Spinal cord (tissue), 10 donors: ENCODE data around the gene ARMC9. TPM values are rescaled to one million over a fixed set of nuclear protein-coding genes. Genes with fewer than 3 reads are reported as not detected.
"Not testable (repeated sequence)": the region's sequence is repeated elsewhere in the genome, so short reads cannot be mapped to it uniquely, and the experiment has no call there.

ENCODE experiments used
- DNase-seq, 6 donors: peaks; one replicate each; pipeline versions ENCODE4 v3.0.0 to v3.0.0-alpha.2; 2013 to 2015; ENCODE audit warnings: low spot score in 6 of 6, low read depth in 4 of 6
- H3K27ac ChIP-seq: one replicate; pipeline ENCODE4 v1.5.1; 2013; ENCODE audit warnings: low read depth, low read length, control low read depth
- H3K27me3 ChIP-seq: one replicate; pipeline ENCODE4 v1.6.1; 2013; ENCODE audit warnings: low read length; ENCODE audit not compliant: control insufficient read depth, insufficient read depth
- H3K36me3 ChIP-seq: one replicate; pipeline ENCODE4 v1.6.1; 2013; ENCODE audit warnings: low read length; ENCODE audit not compliant: control insufficient read depth, insufficient read depth
- H3K4me1 ChIP-seq: one replicate; pipeline ENCODE4 v1.6.1; 2013; ENCODE audit warnings: low read length; ENCODE audit not compliant: control insufficient read depth, insufficient read depth
- H3K4me3 ChIP-seq: one replicate; pipeline ENCODE4 v1.5.1; 2013; ENCODE audit warnings: low read depth, low read length, control low read depth
- H3K9me3 ChIP-seq: one replicate; pipeline ENCODE4 v1.6.1; 2013; ENCODE audit warnings: low read length; ENCODE audit not compliant: control insufficient read depth, insufficient read depth
- WGBS: methylation state at CpG from one replicate; pipeline ENCODE4 v1.1.5; 2013; ENCODE audit warnings: missing lambda C conversion rate; ENCODE audit not compliant: insufficient coverage; 5-methylcytosine and 5-hydroxymethylcytosine counted together
- polyA plus RNA-seq, 2 donors: library from polyadenylated mRNA; unstranded; fragments of 120-200 nt; gene quantifications; one replicate each; pipeline ENCODE4 v1.2.1, GENCODE V29; 2013; ENCODE audit not compliant: insufficient read length in 2 of 2
- total RNA-seq, 2 donors: library from RNA; depleted of rRNA in 1 of 2; stranded (reverse); fragments of 120-200 nt in 1 of 2; fragments of >200 nt in 1 of 2; gene quantifications; one replicate each; pipeline versions ENCODE4 v1.2.3 to v1.2.4, GENCODE V29; 2013 to 2014
- donor health status: healthy.

The ARMC9 gene
- total and polyA plus RNA-seq, 4 donors = 14.4 to 27.6 (median 21.3) TPM

DNA sequence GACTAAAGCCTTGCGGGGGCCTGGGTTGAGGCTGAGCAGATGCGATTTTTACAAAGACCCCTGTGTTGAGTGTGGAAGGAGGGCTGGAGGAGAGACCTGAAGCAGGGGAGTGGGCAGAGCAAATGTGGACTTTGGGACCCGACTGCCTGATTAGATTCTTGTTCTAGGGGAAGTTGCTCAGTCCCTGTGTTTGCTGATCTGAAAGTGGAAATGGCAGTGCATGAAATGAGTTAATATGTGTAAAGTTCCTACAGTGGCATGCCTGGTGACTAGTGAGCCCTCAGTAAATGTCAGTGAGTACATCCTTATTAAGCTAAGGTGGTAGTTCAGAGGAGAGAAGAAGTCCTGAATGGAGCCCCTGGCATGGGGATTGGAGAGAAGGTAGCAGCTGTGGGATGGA, 52.3 kb downstream of the ARMC9 start:
- no peaks in the 10 kb centered on the region for H3K27me3 ChIP-seq
- no peak overlapping the region for H3K27ac ChIP-seq
- H3K4me3 ChIP-seq = no peak overlapping the region
- no peaks in the 10 kb centered on the region for H3K9me3 ChIP-seq
- peaks cover 5% of the 10 kb centered on the region for H3K4me1 ChIP-seq
- WGBS = 71% methylated on average over 3 of the region's 3 CpGs
- DNase-seq = no peak
- H3K36me3 ChIP-seq = peaks cover 27% of the 10 kb centered on the region

DNA sequence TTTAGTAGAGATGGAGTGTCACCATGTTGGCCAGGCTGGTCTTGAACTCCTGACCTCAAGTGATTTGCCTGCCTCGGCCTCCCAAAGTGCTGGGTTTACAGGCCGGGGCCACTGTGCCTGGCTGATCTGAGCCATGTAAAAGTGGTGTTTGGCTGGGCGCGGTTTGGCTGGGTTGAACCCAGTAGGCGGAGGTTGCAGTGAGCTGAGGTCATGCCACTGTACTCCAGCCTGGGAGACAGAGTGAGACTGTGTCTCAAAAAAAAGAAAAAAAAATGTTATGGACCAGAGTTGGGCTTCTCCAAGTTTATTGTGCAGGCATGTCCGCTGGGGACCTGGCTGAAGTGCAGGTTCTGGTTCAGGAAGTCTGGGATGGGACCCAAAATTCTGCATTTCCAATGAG, 54.9 kb downstream of the ARMC9 start:
- 88% methylated on average over 6 of the region's 6 CpGs for WGBS
- peaks cover 29% of the 10 kb centered on the region for H3K36me3 ChIP-seq
- not testable (repeated sequence) for H3K27me3 ChIP-seq, H3K9me3 ChIP-seq, H3K4me3 ChIP-seq, H3K4me1 ChIP-seq, H3K27ac ChIP-seq, DNase-seq

DNA sequence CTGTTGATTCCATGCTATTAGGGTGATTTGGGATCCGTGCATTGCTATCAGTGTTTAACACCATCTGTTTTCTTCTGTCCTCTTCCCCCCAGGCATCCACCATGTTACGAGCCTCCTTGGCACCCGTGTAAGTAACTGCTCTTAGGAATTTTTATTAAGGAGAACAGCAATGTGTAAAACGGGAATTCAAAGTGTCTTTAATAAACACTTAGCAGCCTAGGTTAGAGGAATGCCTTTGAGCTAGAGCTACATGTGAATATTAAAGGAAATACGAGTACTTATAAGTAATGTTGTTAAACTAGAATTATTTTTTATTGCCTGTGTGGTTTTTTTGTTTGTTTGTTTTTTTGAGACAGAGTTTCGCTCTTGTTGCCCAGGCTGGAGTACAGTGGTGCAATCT, 58.1 kb downstream of the ARMC9 start:
- no peak overlapping the region for H3K27ac ChIP-seq
- peak in 2 of 6 donors; percentile 25 to 88 for DNase-seq
- 90% methylated on average over 2 of the region's 6 CpGs for WGBS
- peaks cover 35% of the 10 kb centered on the region for H3K36me3 ChIP-seq
- H3K27me3 ChIP-seq = no peaks in the 10 kb centered on the region
- no peaks in the 10 kb centered on the region for H3K9me3 ChIP-seq
- H3K4me1 ChIP-seq = no peaks in the 10 kb centered on the region
- no peak overlapping the region for H3K4me3 ChIP-seq

DNA sequence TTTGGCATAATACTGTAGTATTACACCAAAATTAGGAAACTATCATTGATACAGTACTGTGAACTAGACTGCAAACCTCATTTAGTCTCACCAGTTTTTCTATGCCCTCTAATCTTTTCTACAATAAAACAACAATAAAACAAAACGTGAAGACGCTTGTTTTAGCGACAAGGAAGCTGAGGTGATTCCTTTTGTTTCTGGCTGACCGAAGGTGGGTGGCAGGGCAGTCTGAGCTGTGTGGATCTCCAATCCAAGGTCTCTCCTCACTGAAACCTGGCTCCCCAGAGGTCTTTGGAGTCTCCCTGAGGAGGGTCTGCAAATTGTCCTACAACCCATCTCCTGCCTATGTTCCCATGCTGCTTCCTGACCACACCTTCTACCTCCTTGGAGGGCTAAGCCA, 59.3 kb downstream of the ARMC9 start:
- 96% methylated on average over 4 of the region's 4 CpGs for WGBS
- Histone ChIP-seq H3K9me3 (no peaks in the 10 kb centered on the region), H3K36me3 (peaks cover 35% of the 10 kb centered on the region), H3K27me3 (no peaks in the 10 kb centered on the region), H3K27ac (no peak overlapping the region), H3K4me1 (no peaks in the 10 kb centered on the region), H3K4me3 (no peak overlapping the region)
- no peak for DNase-seq

DNA sequence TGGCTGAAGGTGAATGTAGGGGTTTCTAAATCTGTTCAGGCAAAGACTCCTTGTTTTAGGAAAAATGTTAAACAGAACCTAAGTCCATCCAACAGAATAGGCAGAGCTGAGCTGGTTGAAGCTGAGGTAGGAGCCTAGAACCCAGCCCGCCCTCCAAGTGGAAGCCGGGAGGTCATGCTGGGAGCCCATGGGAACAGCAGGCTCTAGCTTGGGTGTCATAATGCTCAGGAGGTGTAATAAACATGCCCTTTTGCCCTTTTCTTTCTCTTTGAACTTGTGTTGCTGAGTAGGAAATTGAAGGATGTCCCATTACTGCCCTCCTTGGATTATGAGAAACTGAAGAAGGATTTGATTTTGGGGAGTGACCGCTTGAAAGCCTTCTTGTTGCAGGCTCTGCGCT, 60.3 kb downstream of the ARMC9 start:
- no peaks in the 10 kb centered on the region for H3K4me1 ChIP-seq
- WGBS = 100% methylated on average over 3 of the region's 4 CpGs
- H3K4me3 ChIP-seq = no peak overlapping the region
- DNase-seq = no peak
- H3K27ac ChIP-seq = no peak overlapping the region
- no peaks in the 10 kb centered on the region for H3K27me3 ChIP-seq
- H3K36me3 ChIP-seq = peaks cover 35% of the 10 kb centered on the region
- no peaks in the 10 kb centered on the region for H3K9me3 ChIP-seq

DNA sequence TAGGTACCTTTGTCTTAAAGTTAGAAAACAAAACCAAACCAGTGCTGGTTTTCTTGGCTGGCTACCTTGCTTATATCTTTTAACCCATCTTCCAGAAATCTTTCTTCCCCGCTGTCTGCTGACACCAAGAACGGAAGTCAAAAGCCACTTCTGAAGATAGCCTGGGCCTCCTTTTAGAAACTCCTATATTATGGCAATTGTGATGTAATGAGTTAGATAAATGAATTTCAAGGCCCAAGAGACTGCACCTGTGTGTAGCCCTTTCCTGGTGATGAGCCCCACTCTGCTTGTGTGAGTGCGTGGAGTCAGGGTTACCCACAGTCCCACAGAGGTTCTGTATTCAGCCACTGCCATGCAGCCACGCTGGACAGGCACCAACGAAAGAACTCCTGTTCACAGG, 60.7 kb downstream of the ARMC9 start:
- Histone ChIP-seq H3K4me1 (no peaks in the 10 kb centered on the region), H3K27ac (no peak overlapping the region), H3K4me3 (no peak overlapping the region), H3K27me3 (no peaks in the 10 kb centered on the region), H3K36me3 (peaks cover 35% of the 10 kb centered on the region), H3K9me3 (no peaks in the 10 kb centered on the region)
- DNase-seq = no peak
- WGBS = 93% methylated on average over 3 of the region's 5 CpGs

DNA sequence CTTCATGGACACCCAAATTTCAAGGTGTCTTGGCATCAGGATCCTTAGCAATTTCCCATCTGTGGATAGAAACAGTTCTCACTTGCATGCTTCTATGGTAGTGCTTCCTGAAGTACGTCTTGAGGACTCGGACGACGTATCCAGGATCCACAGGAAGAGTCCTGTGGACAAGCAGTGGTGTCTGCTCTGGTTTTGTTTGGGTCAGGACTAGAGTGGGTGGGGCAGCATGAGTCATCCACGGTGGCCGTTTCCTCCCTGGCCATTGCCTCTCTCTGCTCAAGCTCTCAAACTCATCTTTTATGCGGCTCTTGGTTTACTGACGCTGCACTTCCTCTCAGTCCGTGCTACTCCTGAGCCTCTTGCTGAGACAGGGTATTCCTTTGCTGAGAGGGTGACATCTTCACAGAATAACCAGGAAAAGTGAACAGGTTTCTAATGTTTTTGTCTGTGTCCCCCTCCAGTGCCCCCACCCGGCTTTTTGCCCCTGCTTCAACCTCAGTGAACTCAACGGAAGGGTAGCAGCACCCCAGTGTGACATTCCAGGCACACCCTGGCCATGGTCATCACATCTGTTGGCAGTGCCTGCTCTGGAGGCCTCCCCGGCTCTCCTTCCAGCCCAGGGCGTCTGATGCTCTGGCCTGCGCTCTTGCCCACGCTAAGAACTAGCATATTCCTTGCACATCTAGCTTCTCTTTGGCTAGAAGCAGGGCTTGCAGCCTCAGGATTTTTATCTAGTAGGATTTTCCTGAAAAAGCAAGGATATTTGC, 62.2 kb downstream of the ARMC9 start:
- 87% methylated on average over 11 of the region's 15 CpGs for WGBS
- H3K27ac ChIP-seq = no peak overlapping the region
- H3K27me3 ChIP-seq = no peaks in the 10 kb centered on the region
- H3K4me3 ChIP-seq = no peak overlapping the region
- no peaks in the 10 kb centered on the region for H3K9me3 ChIP-seq
- DNase-seq = no peak
- H3K36me3 ChIP-seq = peaks cover 38% of the 10 kb centered on the region
- H3K4me1 ChIP-seq = no peaks in the 10 kb centered on the region

DNA sequence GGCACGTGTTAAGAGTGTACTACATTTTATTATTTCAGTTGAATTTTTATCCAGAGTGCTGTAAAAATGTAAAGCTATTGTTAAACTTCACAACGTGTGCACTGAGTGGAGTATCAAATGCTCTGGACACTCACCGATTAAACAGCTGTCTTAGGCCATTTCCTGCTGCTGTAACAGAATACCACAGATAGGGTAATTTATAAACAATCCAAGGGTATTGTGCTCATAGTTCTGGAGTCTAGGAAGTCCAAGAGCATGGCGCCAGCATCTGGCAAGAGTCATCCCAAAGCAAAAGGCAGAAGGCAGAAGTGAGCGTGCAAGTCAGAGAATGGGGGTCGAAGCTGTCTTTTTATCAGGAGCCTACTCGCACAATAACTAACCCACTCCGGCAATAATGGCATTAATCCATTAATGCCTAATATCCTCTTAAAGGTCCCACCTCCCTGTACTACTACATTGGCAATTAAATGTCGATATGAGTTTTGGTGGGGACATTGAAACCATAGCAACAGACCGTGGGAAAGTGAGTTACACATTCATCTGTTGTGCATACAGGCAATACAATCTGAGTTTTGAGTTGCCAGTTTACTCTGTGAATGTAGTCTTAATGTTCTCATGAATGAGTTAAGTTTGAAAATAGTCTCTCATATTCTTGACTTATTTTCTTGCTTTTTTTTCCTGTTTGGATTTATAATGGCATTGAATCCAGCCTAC, 64.8 kb downstream of the ARMC9 start:
- Histone ChIP-seq H3K27ac (no peak overlapping the region), H3K4me1 (no peaks in the 10 kb centered on the region), H3K27me3 (no peaks in the 10 kb centered on the region), H3K9me3 (no peaks in the 10 kb centered on the region), H3K36me3 (peaks cover 35% of the 10 kb centered on the region), H3K4me3 (no peak overlapping the region)
- WGBS = 40% methylated on average over 1 of the region's 10 CpGs
- no peak for DNase-seq

DNA sequence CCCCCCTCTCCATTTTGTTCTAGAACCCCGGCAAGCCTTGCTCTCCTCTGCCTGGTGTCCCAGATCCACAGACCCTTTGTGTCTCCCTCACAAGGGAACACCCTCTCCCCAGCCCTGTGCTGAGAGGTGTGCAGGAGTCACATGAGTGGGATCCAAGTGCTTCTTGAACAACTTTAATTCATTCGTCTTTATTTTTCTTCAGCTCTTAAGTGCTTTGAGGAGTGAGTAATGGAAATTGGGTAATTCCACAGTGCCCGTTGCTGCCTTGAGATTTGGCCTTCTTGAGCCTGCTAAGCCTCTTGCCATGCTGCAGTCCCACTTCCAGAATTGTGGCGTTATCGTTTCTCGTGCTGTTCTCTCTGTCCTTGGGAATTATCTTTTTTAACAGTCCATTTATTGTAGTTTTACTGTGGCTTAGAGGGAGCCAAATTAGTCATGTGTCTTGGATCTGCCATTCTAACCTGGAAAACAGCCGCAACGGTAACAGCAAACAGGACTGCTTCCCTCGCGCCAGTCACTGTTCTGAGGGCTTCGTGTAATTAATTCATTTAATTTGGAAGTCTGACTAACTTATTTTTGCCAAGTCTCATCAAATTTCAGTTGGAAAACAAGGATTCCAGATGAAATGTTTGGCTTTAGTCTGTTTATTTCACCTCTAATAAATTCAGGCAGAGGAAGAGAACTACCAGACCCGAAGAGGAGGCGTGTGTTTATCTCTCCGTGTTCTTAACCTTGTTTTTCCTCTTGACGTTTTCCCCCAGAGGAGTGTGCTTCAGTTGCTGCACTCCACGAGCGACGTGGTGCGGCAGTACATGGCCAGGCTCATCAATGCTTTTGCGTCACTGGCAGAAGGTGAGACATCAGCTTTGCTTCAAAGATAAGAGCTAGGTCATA, 72.0 kb downstream of the ARMC9 start:
- H3K27ac ChIP-seq = no peak overlapping the region
- DNase-seq = peak in 1 of 6 donors; percentile 3
- no peaks in the 10 kb centered on the region for H3K9me3 ChIP-seq
- peaks cover 31% of the 10 kb centered on the region for H3K36me3 ChIP-seq
- no peaks in the 10 kb centered on the region for H3K4me1 ChIP-seq
- no peaks in the 10 kb centered on the region for H3K27me3 ChIP-seq
- H3K4me3 ChIP-seq = no peak overlapping the region
- 88% methylated on average over 13 of the region's 20 CpGs for whole genome bisulfite sequencing
